WTC11 (cell line): ENCODE data around the gene HEBP1.

Source experiments
- CTCF ChIP-seq: fragments of 200-600 bp; IDR thresholded peaks from 2 replicates; pipeline ENCODE4 v1.8.0; 2022; ENCODE audit warnings: antibody characterized with exemption
- FOXP4 ChIP-seq: sonication (generic); formaldehyde crosslinking; IDR thresholded peaks from 2 replicates; pipeline ENCODE4 v1.8.0; 2022; ENCODE audit warnings: mild to moderate bottlenecking, missing genetic modification reagents
- HMGXB4 ChIP-seq: sonication (generic); formaldehyde crosslinking; IDR thresholded peaks from 2 replicates; pipeline ENCODE4 v1.8.1; 2023; ENCODE audit warnings: mild to moderate bottlenecking, moderate library complexity, missing genetic modification reagents
- IRF2 ChIP-seq: sonication (generic); formaldehyde crosslinking; IDR thresholded peaks from 2 replicates; pipeline ENCODE4 v1.8.0; 2022; ENCODE audit warnings: low read depth, missing genetic modification reagents, borderline replicate concordance
- MAX ChIP-seq: sonication (generic); formaldehyde crosslinking; IDR thresholded peaks from 2 replicates; pipeline ENCODE4 v1.8.0; 2022; ENCODE audit warnings: mild to moderate bottlenecking, missing genetic modification reagents
- MLX ChIP-seq: sonication (generic); formaldehyde crosslinking; IDR thresholded peaks from 2 replicates; pipeline ENCODE4 v1.8.1; 2023; ENCODE audit warnings: mild to moderate bottlenecking, missing genetic modification reagents, moderate library complexity
- MXD4 ChIP-seq: fragments of 250-450 bp; sonication (Bioruptor Pico); IDR thresholded peaks from 2 replicates; pipeline ENCODE4 v1.8.0; 2021; ENCODE audit warnings: mild to moderate bottlenecking, moderate library complexity, borderline replicate concordance
- NFE2L1 ChIP-seq: sonication (generic); formaldehyde crosslinking; IDR thresholded peaks from 2 replicates; pipeline ENCODE4 v1.8.1; 2023; ENCODE audit warnings: missing genetic modification reagents
- NR1H2 ChIP-seq: sonication (generic); formaldehyde crosslinking; IDR thresholded peaks from 2 replicates; pipeline ENCODE4 v1.9.0; 2021; ENCODE audit warnings: mild to moderate bottlenecking, moderate library complexity, missing genetic modification reagents
- NR3C1 ChIP-seq: sonication (generic); formaldehyde crosslinking; conservative IDR thresholded peaks from 2 replicates; pipeline ENCODE4 v1.8.1; 2023; ENCODE audit warnings: low read depth, mild to moderate bottlenecking, missing genetic modification reagents
- SP1 ChIP-seq: sonication (generic); formaldehyde crosslinking; conservative IDR thresholded peaks from 2 replicates; pipeline ENCODE4 v1.8.1; 2022; ENCODE audit warnings: missing genetic modification reagents
- TCF7 ChIP-seq: sonication (generic); formaldehyde crosslinking; IDR thresholded peaks from 2 replicates; pipeline ENCODE4 v1.8.0; 2022; ENCODE audit warnings: mild to moderate bottlenecking, low read depth, missing genetic modification reagents, moderate library complexity
- ZNF121 ChIP-seq: sonication (generic); formaldehyde crosslinking; IDR thresholded peaks from 2 replicates; pipeline ENCODE4 v1.8.0; 2023; ENCODE audit warnings: missing genetic modification reagents
- ZNF232 ChIP-seq: sonication (generic); formaldehyde crosslinking; IDR thresholded peaks from 2 replicates; pipeline ENCODE4 v1.8.0; 2022; ENCODE audit warnings: mild to moderate bottlenecking, missing genetic modification reagents

- no peak for TF ChIP-seq CTCF
- no peak for TF ChIP-seq FOXP4
- TF ChIP-seq NR1H2 = no peak
- TF ChIP-seq ZNF232 (CRISPR knock-in tag) = no peak
- TF ChIP-seq ZNF121 (CRISPR knock-in tag) = no peak
- TF ChIP-seq HMGXB4 (CRISPR knock-in tag) = no peak
- TF ChIP-seq MAX (CRISPR knock-in tag) = no peak
- no peak for TF ChIP-seq NR3C1 (CRISPR knock-in tag)
- no peak for TF ChIP-seq SP1 (CRISPR knock-in tag)
- no peak for TF ChIP-seq TCF7 (CRISPR knock-in tag)
- TF ChIP-seq IRF2 = no peak
- TF ChIP-seq MXD4 (CRISPR knock-in tag) = no peak
- no peak for TF ChIP-seq NFE2L1 (CRISPR knock-in tag)
- TF ChIP-seq MLX (CRISPR knock-in tag) = no peak
Observed at GRCh38 chr12:13004361-13004760, 4.3 kb upstream of the HEBP1 start.
